Fibroblast of mammary gland (primary cell): ENCODE results near the gene LYZL1.
"Not testable (repeated sequence)": the region's sequence is repeated elsewhere in the genome, so short reads cannot be mapped to it uniquely, and the experiment has no call there.

Experiments used
- DNase-seq: peaks from one replicate; pipeline ENCODE4 v3.0.0-alpha.2; 2010; ENCODE audit warnings: low read depth
- H3K4me3 ChIP-seq: 2 replicates; pipeline ENCODE4 v1.5.1; 2011; ENCODE audit warnings: low read depth, mild to moderate bottlenecking, low read length, moderate library complexity; ENCODE audit not compliant: control insufficient read depth
- CTCF ChIP-seq: conservative IDR thresholded peaks from 2 replicates; pipeline ENCODE4 v1.5.1; 2011; ENCODE audit warnings: low read depth, low read length, inconsistent platforms; ENCODE audit not compliant: control insufficient read depth, insufficient read depth

The LYZL1 gene

GRCh38 chr10:29285624-29286051 lies 3.2 kb upstream of the LYZL1 start:
- H3K4me3 ChIP-seq, result no peak overlapping the region
- no peak for DNase-seq
- TF ChIP-seq CTCF, result no peak

- no peak for TF ChIP-seq CTCF
- no peak overlapping the region for H3K4me3 ChIP-seq
- DNase-seq, result no peak
Observed at GRCh38 chr10:29287635-29288034, 1.2 kb upstream of the LYZL1 start.

GRCh38 chr10:29291561-29291960 lies 2.7 kb downstream of the LYZL1 start:
- not testable (repeated sequence) for H3K4me3 ChIP-seq, DNase-seq

- not testable (repeated sequence) for DNase-seq
Observed at GRCh38 chr10:29292406-29292805, 3.5 kb downstream of the LYZL1 start.

GRCh38 chr10:29295813-29296212 lies 6.9 kb downstream of the LYZL1 start:
- peak; percentile 48 for DNase-seq
- no peak for TF ChIP-seq CTCF
- H3K4me3 ChIP-seq, result no peak overlapping the region

More at GRCh38 chr10:29292406-29292805, 3.5 kb downstream of the LYZL1 start:
- not testable (repeated sequence) for H3K4me3 ChIP-seq

GRCh38 chr10:29297678-29298077 lies 8.8 kb downstream of the LYZL1 start:
- DNase-seq, result no peak
- no peak overlapping the region for H3K4me3 ChIP-seq
- no peak for TF ChIP-seq CTCF

- no peak for TF ChIP-seq CTCF
- H3K4me3 ChIP-seq, result no peak overlapping the region
- no peak for DNase-seq
Observed at GRCh38 chr10:29301359-29301910, 12.6 kb downstream of the LYZL1 start.

GRCh38 chr10:29302499-29302898 lies 13.6 kb downstream of the LYZL1 start:
- H3K4me3 ChIP-seq, result no peak overlapping the region
- DNase-seq, result no peak
- TF ChIP-seq CTCF, result no peak
